Inferior parietal cortex (tissue), 1 donor: Measurements from ENCODE around the gene TBP.

ENCODE experiments used
- DNase-seq: peaks from one replicate; pipeline ENCODE4 v3.0.0-alpha.2; 2016; ENCODE audit errors: extremely low spot score

The TBP gene

DNA sequence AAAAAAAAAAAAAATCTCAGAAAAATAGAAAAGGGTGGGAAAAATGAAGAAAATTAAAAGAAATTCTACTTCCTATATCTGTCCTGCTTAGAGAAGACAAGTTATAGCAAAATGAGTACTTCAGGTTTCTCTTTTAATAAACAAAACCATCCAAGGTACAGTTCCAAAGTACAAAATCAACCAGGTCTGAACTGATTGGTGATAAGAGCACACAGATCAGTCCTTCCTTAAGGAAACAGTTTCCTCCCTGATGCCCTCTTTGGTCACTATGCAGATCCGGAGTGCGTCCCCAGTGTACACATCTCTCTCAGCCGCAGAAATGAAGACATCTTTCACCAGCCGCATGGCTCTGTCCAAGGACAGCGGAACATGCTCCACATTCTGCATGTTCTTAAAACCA lies 19.2 kb upstream of the TBP start:
- DNase-seq = no peak

DNA sequence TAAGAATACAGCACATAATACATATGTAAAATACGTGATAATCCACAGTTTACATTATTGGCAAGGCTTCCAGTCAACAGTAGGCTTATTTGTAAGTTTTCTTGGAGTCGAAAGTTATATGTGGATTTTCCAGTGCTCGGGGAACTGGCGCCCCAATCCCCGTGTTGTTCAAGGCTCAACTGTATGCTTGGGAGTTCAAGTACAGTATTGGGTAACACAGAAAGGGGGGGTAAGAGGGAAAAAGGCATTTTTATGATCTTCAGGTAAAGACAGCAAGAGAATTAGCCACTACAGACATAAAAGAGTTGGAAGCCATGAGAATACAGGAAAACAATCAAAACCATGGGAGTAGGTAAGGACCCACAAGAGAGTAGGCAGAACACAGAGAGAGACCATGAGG lies 17.5 kb upstream of the TBP start:
- no peak for DNase-seq

DNA sequence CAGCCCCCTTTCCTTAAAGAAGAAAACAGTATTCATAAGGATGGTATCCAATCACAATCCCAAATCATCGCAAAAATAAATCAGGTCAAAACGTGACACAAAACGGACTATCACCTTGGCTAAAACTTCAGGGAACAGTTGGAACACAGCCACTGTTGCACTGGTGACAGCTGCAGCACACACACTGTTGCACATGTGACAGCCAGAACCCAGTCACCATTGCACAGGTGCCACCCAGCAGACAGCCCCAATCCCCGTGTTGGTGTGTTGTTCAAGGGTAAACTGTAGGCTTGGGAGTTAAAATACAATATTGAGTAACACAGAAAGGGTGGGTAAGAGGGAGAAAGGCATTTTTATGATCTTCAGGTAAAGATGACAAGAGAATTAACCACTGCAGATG lies 16.8 kb upstream of the TBP start:
- no peak for DNase-seq

DNA sequence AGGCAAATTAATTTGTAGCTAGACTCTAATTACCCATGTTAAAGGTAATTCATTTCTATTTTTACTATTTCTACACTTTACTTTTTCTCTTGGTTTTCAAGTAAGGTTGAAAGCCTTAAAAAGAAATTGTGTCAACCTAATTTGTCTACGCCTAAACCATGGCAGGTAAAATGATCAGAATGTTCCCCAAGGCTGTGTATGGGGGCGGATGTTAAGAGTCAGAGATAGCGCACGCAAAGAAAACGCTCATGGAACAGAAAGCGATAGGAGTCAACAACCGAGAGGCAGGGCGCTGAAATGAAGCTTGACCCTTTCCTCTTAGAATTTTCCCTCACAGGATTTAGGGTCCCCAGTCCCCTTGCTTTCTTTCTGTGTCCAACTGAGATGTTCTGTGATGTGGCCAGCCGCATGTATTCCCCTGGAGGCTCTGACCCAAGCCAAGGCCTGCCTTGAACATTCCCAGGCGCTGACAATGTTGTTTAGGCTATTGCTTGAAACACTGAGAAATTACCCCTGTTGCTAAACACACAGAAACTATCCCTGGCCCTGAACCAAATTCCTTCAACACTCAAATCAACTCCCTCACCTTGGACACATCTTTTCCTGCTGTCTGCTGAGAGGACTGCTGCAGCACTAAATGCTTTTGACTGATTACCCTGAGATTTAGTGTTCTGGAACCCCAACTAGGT lies 12.0 kb upstream of the TBP start:
- no peak for DNase-seq

DNA sequence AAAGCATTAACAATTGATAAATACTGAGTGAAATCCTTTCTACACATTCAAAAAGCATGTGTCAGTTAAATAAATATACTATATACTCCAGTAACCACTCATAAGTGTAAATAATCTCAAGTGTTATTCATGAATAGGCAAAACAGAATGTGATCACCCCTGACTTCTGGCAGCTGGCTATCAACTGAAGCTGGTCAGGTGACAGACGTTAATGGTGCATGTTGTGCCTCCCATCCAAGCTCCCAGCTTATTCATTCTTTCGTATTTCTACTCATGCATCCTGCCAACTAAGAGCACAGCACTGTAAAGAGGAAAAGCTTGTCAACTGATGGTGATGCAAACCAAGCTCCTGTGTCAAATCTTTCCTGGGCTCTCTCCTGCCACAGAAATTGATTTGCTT lies 8.8 kb upstream of the TBP start:
- DNase-seq = no peak

DNA sequence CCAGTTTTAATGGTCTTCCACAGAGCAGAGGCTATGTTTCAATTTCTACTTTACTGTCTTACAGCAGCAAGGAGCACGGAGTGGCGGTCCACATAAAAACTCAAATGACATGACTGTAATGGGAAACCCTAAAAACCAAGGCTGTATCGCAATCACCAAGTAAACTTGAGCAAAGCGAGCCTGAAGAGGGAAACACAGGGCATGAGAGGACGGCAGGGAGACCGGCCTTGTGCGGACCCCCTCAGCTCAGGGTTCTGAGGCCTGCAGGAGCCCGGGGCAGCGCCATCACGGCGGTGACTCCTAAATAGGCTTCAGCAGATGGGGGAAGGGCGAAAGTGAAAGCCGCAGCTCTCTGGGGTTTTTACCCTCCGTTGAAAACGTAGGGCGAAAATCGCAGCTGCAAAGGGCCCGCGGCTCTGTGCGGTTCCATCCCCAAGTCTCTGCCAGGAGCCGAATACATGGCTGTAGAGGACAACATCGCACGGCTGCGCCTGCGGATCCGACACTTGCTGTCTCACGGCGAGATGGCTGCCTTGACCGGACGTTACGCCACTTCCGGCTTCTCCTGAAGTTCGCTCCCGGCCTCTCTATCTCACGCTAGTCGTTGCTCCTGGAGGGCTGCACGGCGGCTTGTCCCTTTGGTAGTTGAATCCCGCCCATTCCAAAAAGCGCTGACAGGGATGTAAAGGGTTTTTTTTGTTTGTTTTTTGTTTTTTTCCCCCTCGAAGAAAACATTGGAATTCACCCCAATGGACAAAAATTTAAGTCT lies 1.2 kb upstream of the TBP start, which contains the start of gene PSMB1:
TSS of gene PSMB1 (minus strand) at position 543 of the 769 bp plus-strand sequence. CDS start at position 478, 65 bp downstream.
- peak; percentile 98 for DNase-seq

DNA sequence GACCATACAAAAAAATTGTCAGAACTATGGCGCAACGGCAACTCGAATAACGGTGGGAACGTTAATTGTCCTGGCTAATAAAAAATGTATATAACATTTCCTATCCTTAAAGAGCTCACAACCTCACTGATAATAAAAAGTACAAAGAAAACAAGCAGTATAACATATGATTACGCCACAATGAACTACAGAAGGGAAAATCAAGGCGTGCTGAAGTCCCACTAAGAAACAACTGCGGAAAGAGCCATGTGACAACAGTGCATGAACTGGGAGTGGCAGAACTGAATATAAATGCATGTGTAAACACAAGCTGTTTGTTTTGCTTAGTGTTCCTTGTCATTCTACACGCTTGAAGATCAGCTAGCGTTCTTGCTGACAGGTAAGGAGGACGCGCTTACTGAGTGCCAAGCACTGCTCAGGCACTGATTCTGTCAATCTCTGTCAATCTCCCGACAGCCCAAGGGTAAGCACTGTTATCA lies 596 bp upstream of the TBP start:
- DNase-seq = peak; percentile 83

DNA sequence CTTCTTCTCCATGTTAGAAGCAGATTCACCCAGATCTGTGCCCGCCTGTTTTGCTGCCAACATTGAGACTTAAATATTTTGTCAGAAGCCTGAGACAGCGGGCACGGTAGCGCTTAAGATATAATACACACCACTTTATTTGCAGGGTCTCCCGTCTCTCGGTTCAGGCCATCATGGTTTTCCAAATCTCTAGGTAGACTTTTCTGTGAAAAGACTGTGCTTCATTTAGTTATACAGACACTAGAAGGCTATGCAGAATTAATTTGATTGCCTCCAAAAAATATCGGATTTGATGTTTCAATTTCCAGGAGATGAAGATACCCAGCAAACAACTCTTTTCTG lies 598 bp downstream of the TBP start:
- DNase-seq = no peak

DNA sequence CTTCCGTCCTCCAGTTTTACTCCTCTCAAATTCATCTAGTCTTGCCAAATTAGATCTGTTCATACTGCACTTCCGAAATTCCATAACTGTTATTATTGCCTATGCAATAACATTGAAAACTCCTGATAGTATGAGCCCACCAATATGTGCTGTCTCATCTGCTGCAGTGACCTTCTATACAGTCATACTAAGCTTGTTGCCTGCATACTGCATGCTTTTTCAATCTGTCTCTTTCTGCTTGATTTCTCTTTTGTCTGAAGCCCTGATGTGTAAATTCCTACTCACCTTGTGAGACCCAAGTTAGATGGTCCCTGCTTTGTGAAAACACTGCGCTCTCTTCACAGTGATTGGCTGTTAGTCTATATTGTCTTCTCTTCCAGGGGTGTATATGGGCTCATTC lies 1.1 kb downstream of the TBP start:
- no peak for DNase-seq

DNA sequence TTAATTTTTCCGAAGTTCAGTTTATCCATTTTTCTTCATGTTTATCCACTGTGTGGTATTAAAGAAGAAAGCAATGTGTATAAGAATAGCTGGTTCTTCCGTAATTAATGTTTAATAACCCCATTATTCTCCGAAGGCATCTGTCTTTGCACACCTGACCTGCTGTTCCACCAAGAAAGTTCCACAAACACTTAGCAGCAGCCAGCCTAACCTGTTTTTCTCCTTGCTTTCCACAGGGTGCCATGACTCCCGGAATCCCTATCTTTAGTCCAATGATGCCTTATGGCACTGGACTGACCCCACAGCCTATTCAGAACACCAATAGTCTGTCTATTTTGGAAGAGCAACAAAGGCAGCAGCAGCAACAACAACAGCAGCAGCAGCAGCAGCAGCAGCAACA lies 7.4 kb downstream of the TBP start:
- DNase-seq = no peak

DNA sequence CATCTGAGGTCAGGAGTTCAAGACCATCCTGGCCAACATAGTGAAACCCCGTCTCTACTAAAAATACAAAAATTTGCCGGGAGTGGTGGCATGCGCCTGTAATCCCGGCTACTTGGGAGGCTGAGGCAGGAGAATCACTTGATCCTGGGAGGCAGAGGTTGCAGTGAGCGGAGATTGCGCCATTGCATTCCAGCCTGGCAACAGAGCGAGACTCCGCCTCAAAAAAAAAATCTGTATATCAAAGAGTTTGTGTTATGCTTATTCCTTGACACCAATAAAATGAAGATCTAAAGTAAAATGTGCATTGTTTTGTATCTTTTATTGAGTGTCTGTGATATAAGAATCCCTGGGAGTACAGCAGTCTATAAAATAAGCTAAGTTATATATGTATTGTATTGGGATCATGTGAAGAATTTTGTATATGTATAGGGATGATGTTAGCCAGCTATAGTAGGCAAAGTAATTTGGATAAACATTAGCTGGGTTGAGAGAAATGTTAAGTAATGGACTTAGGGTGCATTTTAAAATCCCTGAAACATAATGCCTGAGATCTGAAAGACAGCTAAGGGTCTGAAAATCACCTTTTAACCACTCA lies 10.9 kb downstream of the TBP start:
- DNase-seq = no peak

DNA sequence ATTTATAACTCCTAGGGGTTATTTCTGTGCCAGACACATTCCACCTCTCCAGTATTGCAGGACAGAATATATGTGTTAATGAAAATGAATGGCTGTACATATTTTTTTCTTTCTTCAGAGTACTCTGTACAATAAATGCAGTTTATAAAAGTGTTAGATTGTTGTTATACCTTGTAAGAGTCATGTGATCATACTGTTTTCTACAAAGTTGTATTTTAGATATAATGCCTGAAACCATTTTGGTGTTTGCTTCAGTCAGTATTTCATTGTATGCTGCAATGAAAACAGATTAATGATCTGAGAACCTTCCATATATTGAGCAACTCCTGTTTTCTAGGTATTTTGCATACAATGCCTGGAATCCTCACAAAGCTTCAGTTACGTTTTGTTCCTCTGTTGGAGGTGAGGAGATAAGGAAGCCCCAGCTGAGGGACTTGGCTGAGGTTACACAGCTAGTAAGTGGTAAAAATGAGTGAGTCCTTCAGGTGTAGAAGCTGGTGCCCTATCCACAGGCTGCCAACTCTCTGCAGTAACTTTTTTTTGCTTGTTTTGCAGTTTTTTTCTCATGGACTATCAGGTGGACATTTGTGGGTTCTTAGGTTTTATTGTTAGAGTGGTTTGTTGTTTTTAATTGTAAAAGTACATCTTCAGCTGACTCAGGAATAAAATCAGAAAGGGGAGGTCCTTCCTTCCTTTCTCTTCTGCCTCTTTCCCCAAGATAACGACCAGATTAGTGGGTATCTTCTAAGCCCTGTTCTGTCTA lies 18.7 kb downstream of the TBP start:
- DNase-seq = no peak

DNA sequence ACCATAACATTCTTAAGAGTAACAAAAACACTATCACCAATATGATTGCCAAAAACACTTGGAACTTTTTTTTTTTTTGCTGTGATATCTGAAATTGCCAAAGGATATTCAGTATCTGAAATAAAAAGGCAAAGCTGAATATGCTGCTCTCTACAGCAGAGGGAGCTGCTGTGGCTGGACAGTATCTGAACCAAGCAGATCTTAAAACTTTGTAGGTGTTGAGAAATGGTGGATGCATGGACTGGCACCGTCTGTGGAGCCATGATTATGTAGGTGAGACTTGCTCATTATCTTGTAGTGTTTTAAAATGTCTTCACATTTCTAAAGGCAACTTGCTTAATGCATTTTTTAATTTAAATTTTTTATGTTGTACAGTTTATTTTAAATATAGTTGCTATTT lies 21.1 kb downstream of the TBP start:
- DNase-seq = no peak

DNA sequence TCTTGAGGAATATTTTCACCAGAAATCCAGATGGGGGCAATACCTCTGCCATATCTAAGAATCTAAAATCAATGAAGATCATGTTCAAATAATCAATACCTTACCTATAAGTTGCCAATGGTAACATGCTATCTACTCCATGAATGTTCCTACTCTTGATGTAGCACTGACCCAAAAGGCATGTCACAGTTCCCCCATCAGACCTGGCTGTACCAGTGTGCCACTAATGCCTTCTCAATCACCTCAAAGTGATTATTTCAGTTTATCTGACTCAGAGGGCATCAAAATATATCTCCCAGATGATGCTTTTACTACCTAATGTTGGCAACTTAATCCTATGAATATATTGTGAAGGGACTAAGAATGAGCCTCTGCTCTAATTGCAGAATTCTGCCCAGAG lies 24.7 kb downstream of the TBP start:
- no peak for DNase-seq

DNA sequence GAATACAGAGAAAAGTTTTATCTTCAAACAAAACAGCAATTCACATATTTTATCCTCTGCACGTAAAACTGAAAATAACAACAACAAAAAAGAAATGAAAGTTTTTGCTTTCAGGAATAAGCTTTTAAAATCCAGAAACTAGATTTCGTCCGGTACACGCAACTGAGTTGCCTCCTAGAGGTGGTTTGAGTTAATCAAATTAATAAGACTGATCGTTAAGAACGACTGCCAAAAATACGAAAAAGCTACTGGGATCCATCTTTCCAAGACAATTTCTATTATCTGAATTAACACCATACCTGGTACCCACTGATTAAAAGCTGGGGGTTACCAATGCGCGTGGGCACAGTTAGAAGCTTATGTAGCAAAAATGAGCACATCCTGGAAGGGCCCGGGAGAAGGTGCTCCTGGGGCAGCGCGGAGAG lies 29.6 kb downstream of the TBP start:
- peak; percentile 11 for DNase-seq

DNA sequence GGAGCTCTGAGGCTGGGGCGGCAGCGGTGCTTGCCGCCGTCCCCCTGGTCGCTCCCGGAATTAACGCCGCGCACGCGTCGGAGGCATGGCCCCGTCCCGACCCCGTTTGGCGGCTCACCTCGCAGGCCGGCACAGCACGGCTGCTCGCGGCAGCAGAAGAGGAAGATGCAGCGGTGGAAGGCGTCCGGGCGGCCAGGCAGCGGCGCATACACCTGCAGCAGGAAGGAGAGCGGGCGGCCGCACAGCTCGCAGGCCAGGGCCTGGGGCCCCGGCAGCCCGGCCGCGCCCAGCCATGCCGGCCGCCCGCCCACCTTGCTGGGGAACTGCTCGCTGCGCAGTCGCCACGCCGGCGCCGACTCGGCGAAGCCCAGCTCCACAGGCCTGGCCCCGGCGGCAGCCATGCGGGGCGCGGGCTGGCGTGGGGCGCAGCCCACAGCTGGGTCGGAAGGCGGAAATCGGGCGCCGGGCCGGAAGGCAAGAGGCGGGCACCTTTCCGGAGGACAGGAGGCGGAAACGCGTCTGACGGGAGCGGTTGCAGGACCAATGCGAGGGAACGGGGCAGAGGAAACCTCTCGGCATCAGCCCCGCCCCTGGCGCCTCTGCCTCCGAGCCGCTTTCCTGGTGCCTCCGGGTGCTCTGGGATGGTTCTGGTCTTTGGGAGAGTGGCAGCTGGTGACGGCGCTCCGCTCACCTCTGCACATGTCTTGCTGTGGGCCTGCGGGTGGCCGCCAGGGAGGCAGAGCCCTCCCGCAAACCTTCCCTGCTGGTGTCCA lies 30.2 kb downstream of the TBP start, which contains the start of gene PDCD2:
TSS of gene PDCD2 (minus strand) at position 457 of the 773 bp plus-strand sequence. CDS start at position 401, 56 bp downstream.
- DNase-seq = peak; percentile 91

DNA sequence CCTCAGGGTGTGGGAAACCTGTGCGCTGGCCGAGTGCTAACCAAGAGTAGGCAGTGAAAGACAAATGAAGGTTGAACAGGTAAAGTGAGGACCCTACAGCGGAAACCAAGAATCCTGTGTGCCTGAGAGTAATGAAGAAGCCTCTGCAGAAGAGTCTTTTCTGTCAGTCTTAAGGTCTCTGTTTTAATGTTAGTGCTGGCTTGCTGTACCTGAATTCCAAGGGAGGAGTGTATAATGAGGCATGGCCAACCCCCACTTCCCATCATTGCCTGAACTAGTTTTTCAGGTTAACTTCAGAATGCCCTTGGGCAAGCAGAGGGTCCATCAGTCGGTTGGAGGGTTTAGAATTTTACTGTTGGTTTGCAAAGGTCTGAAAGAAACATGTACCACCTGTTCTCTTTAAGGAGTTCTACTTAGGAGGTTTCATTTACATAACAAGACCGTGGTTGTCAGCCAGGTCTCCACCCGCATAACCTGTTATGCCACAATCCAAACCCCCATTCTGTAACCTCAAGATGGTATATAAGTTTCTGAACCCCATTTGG lies 30.9 kb downstream of the TBP start:
- no peak for DNase-seq

DNA sequence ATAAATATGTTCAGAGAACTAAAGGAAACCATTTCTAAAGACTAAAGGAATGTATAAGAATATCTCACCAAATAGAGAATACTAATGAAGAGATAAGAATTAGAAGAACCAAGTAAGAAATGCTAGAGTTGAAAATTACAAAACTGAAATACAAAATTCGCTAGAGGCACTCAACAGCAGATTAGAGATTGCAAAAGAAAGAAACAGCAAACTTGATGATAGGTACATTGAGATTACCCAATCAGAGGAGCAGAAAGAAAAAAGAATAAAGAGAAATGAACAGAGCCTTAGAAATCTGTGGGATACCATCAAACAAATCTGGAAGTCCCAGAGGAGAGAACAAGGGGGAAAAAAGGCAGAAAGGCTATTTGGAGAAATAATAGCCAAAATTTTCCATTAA lies 36.6 kb downstream of the TBP start:
- no peak for DNase-seq

DNA sequence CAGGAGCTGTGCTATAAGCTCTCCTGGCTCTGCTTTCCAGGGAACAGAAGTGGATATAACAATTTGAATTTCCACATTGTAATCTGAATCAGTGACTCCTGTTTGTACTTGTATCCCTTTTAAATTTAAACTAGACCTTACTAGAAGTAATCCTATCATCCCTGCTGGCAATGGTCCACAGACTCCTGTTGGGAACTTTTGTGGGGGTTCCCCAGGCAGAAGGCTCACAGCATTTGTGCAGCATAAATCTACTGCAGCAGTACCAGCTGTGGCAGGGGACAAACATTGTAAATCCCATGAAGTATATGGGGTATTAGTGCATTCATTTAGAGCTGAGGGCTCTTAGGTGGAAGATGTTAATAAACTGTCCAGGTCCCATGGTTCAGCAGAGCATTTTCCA lies 42.3 kb downstream of the TBP start:
- DNase-seq = no peak

DNA sequence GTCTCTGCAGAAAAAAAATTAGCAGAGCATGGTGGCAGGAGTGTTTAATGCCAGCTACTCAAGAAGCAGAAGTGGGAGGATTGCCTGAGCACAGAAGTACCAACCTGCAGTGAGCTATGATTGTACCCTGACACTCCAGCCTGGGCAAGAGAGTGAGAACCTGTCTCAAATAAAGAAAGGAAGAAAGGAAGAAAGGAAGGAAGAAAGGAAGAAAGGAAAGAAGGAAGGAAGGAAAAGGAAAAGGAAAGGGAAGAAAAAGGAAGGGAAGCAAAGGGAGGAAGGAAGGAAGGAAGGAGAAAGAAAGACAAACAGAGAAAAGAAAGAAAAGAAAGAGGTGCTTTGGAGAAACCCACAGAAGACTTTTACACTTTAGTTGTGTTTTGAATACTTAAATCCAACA lies 43.1 kb downstream of the TBP start:
- no peak for DNase-seq
